Natural killer cell (primary cell): ENCODE results near the gene AK9. TPM values are rescaled to one million over a fixed set of nuclear protein-coding genes. Genes with fewer than 3 reads are reported as not detected.

Experiments used
- ATAC-seq, 3 donors: fragments of 150-1000 bp in 2 of 3; fragments of 200-7000 bp in 1 of 3; cut with Tn5 transposase; 1 replicate in 1 of 3; 2 replicates in 2 of 3; pipeline ENCODE4 v1.10.0; 2021; ENCODE audit warnings: mild to moderate bottlenecking in 2 of 3, moderate library complexity in 2 of 3
- DNase-seq, 2 donors: peaks; one replicate each; pipeline versions ENCODE4 v3.0.0 to v3.0.0-alpha.2; 2013 to 2021; ENCODE audit warnings: mixed read lengths in 1 of 2
- H3K27ac ChIP-seq: one replicate; pipeline ENCODE4 v1.5.1; 2013; ENCODE audit warnings: mild to moderate bottlenecking, low read length
- H3K27me3 ChIP-seq: one replicate; pipeline ENCODE4 v1.6.1; 2013; ENCODE audit warnings: low read length; ENCODE audit not compliant: control insufficient read depth, insufficient read depth
- H3K36me3 ChIP-seq: one replicate; pipeline ENCODE4 v1.6.1; 2013; ENCODE audit warnings: low read length; ENCODE audit not compliant: control insufficient read depth, insufficient read depth
- H3K4me1 ChIP-seq: one replicate; pipeline ENCODE4 v1.6.1; 2013; ENCODE audit warnings: low read length; ENCODE audit not compliant: control insufficient read depth, insufficient read depth
- H3K4me3 ChIP-seq: one replicate; pipeline ENCODE4 v1.5.1; 2013; ENCODE audit warnings: low read length
- H3K9me3 ChIP-seq: one replicate; pipeline ENCODE4 v1.6.1; 2013; ENCODE audit warnings: low read length; ENCODE audit not compliant: control insufficient read depth, insufficient read depth
- H3K27ac Mint-ChIP-seq, 2 donors: one replicate each; pipeline ENCODE4 v1.8.0; 2022; ENCODE audit warnings: mild to moderate bottlenecking in 2 of 2, mixed read lengths in 2 of 2, moderate library complexity in 1 of 2
- H3K27me3 Mint-ChIP-seq, 2 donors: one replicate each; pipeline ENCODE4 v1.8.0; 2022; ENCODE audit warnings: low read depth in 2 of 2, mixed read lengths in 2 of 2
- H3K36me3 Mint-ChIP-seq: one replicate; pipeline ENCODE4 v1.8.0; 2022; ENCODE audit warnings: mixed read lengths
- H3K4me1 Mint-ChIP-seq, 2 donors: one replicate each; pipeline ENCODE4 v1.8.0; 2022; ENCODE audit warnings: mixed read lengths in 2 of 2
- H3K4me3 Mint-ChIP-seq: one replicate; pipeline ENCODE4 v1.8.0; 2022; ENCODE audit warnings: mild to moderate bottlenecking, moderate library complexity, mixed read lengths
- H3K9me3 Mint-ChIP-seq, 2 donors: one replicate each; pipeline ENCODE4 v1.8.0; 2022; ENCODE audit warnings: mixed read lengths in 2 of 2
- CTCF ChIP-seq: fragments of 200-600 bp; IDR thresholded peaks from one replicate; pipeline ENCODE4 v1.8.0; 2022; ENCODE audit warnings: antibody characterized with exemption
- WGBS: methylation state at CpG from one replicate; pipeline ENCODE4 v1.1.7; 2013; ENCODE audit warnings: missing lambda C conversion rate; ENCODE audit not compliant: insufficient coverage; 5-methylcytosine and 5-hydroxymethylcytosine counted together
- intact Hi-C: fragments of 100-400 bp; cut with micrococcal nuclease; formaldehyde crosslinking; loops from one replicate; pipeline ENCODE4 v1.14.2; 2022
- total RNA-seq, 4 donors: library from RNA; stranded (reverse); fragments of 120-200 nt in 1 of 4; gene quantifications; one replicate each; pipeline versions ENCODE4 v1.2.3 to v1.2.4, GENCODE V29; 2013 to 2022

AK9 gene
- total RNA-seq, 3 donors from 2014 or later (not counting 1 experiment from before 2014, with no cell fraction given) = 14.0 to 19.2 (median 14.2) TPM

GRCh38 chr6:109446072-109446471, 244.9 kb downstream of the AK9 start:
- DNase-seq (no peak), ATAC-seq (no peak)
- Mint-ChIP-seq H3K4me1 (peaks cover 33 to 73% of the 10 kb centered on the region in 2 donors), H3K36me3 (no peaks in the 10 kb centered on the region), H3K4me3 (no peak overlapping the region), H3K27ac (peak overlapping the region; percentile 43 to 78), H3K9me3 (no peaks in the 10 kb centered on the region), H3K27me3 (no peaks in the 10 kb centered on the region)
- no peaks in the 10 kb centered on the region for H3K27me3 ChIP-seq
- intact Hi-C loops = loop anchor here (10.0 kb wide), 1 partner anchor 351 kb away; the partner anchor contains the start of genes CEP57L1 and SESN1
- no peak for TF ChIP-seq CTCF
- peaks cover 48% of the 10 kb centered on the region for H3K36me3 ChIP-seq
- 96% methylated on average over 13 of the region's 15 CpGs for WGBS
- H3K4me1 ChIP-seq = peaks cover 44% of the 10 kb centered on the region
- no peaks in the 10 kb centered on the region for H3K9me3 ChIP-seq
- no peak overlapping the region for H3K4me3 ChIP-seq
- H3K27ac ChIP-seq = no peak overlapping the region

GRCh38 chr6:109445382-109445781, 245.6 kb downstream of the AK9 start:
- Mint-ChIP-seq H3K9me3 (no peaks in the 10 kb centered on the region), H3K4me3 (no peak overlapping the region), H3K27ac (peak overlapping the region in 1 of 2 donors; percentile 59), H3K4me1 (peaks cover 27 to 70% of the 10 kb centered on the region in 2 donors), H3K36me3 (no peaks in the 10 kb centered on the region), H3K27me3 (no peaks in the 10 kb centered on the region)
- H3K4me3 ChIP-seq = no peak overlapping the region
- no peak for TF ChIP-seq CTCF
- H3K4me1 ChIP-seq = peaks cover 40% of the 10 kb centered on the region
- intact Hi-C loops = loop anchor here (10.0 kb wide), 1 partner anchor 351 kb away; the partner anchor contains the start of genes CEP57L1 and SESN1
- WGBS = 93% methylated on average over 9 of the region's 9 CpGs
- H3K27me3 ChIP-seq = no peaks in the 10 kb centered on the region
- H3K9me3 ChIP-seq = no peaks in the 10 kb centered on the region
- H3K36me3 ChIP-seq = peaks cover 46% of the 10 kb centered on the region
- no peak overlapping the region for H3K27ac ChIP-seq
- no peak for ATAC-seq
- no peak for DNase-seq

- DNase-seq (no peak), ATAC-seq (no peak)
- H3K36me3 ChIP-seq = peaks cover 45% of the 10 kb centered on the region
- no peak overlapping the region for H3K27ac ChIP-seq
- no peak overlapping the region for H3K4me3 ChIP-seq
- H3K9me3 Mint-ChIP-seq = no peaks in the 10 kb centered on the region
- TF ChIP-seq CTCF = no peak
- no peak overlapping the region for H3K4me3 Mint-ChIP-seq
- H3K27me3 ChIP-seq = no peaks in the 10 kb centered on the region
- no peaks in the 10 kb centered on the region for H3K36me3 Mint-ChIP-seq
- H3K4me1 ChIP-seq = peaks cover 29% of the 10 kb centered on the region
- intact Hi-C loops = loop anchor here (5.0 to 10.0 kb wide), 2 partner anchors 256 to 349 kb away; partner anchors contain the start of genes CEP57L1 and SESN1
- H3K27me3 Mint-ChIP-seq = no peaks in the 10 kb centered on the region
- H3K27ac Mint-ChIP-seq = peak overlapping the region; percentile 38 to 92
- no peaks in the 10 kb centered on the region for H3K9me3 ChIP-seq
- 95% methylated on average over 10 of the region's 10 CpGs for WGBS
- H3K4me1 Mint-ChIP-seq = peaks cover 23 to 52% of the 10 kb centered on the region in 2 donors
Measured at GRCh38 chr6:109443425-109443950, 247.5 kb downstream of the AK9 start.

Other genes with a start within 250 kb of the AK9 start
- gene MICAL1, start 235.4 kb downstream of the AK9 start, total RNA-seq = 100 to 1,000 TPM in 1 of 3 donors, 10 to 100 TPM in 2; 72.4 to 102 (median 81.3) TPM
- 10 to 100 TPM in 1 of 3 donors, 1 to 10 TPM in 2; 6.7 to 10.6 (median 8.6) TPM for gene ZBTB24, start 208.0 kb downstream of the AK9 start, total RNA-seq
- 10 to 100 TPM; 15.7 to 38.5 (median 20.7) TPM for gene FIG4, start 94 bp upstream of the AK9 start, total RNA-seq